GM12874 (cell line): ENCODE results near the gene DNAJC16.

Experiments
- TF ChIP-seq, protein P1 (sequence below): IDR thresholded peaks from 2 replicates; pipeline ENCODE4 v1.5.1; 2011; ENCODE audit warnings: low read depth, mild to moderate bottlenecking, control low read depth, low read length, moderate library complexity; ENCODE audit not compliant: insufficient read depth

DNAJC16 gene

DNA sequence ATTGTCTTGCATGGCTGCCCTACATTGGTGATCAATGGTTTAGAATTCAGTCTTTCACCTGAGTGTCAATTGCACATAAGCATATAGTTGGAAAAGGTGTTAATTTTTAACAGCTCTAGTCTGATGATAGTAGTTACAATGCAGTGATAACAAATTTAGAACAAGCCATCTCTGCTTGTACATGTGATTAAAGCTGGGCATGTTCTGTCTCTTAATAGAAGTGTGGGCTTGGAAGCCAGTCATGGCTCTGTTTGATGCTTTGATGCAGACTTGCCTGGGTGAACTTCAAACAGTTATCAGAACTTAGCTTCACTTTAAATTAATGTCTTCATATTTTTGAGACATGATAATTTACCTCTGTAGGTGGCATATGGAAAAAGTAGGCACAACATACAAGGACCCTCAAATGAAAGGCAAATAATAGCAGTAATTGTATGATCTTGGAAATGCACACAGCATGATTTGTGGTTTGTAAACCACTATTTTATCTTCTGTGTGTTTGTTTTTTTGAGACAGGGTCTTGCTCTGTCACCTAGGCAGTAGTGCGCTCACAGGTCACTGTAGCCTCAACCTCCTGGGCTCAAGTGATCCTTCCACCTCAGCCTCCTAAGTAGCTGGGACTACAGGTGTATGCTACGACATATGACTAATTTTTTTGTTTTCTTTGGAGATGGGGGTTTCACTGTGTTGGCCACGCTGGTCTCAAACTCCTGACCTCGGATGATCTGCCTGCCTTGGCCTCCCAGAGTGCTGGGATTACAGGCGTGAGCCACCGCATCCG is 94.4 kb downstream of the DNAJC16 start:
- TF ChIP-seq, protein P1, sequence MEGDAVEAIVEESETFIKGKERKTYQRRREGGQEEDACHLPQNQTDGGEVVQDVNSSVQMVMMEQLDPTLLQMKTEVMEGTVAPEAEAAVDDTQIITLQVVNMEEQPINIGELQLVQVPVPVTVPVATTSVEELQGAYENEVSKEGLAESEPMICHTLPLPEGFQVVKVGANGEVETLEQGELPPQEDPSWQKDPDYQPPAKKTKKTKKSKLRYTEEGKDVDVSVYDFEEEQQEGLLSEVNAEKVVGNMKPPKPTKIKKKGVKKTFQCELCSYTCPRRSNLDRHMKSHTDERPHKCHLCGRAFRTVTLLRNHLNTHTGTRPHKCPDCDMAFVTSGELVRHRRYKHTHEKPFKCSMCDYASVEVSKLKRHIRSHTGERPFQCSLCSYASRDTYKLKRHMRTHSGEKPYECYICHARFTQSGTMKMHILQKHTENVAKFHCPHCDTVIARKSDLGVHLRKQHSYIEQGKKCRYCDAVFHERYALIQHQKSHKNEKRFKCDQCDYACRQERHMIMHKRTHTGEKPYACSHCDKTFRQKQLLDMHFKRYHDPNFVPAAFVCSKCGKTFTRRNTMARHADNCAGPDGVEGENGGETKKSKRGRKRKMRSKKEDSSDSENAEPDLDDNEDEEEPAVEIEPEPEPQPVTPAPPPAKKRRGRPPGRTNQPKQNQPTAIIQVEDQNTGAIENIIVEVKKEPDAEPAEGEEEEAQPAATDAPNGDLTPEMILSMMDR, result no peak

- TF ChIP-seq, protein P1, result no peak
Observed at GRCh38 chr1:15621975-15622374, 95.3 kb downstream of the DNAJC16 start.

DNA sequence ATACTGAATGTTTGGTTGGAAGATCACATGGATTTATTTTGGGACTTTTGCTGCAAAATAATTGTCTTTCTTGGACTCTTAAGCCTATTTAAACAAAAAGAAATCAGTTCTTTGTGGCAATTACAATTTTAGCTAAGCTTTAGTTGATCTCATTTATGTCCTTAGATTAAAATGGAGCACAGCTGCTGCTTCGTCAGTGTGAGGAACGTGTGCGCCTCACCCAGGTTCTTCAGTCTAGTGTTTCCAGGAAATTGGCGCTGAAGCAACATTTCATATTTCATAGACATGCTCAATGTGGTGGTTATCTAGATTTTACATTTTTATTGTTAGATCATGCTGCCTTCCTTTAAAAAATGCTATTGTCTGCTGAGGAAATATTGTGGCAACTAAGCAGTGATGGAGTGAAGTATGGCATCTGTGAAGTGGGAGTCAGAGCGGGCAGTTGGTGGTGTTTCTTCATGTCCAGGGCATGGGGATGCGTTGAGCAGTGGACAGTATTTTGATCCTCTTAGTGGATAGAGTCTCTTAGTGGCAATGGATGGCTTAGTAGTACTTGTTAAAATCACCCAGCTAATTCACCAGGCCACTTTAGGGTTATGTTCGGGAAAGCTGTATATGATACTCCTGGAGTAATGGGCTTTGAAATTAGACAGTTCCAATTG is 96.2 kb downstream of the DNAJC16 start:
- TF ChIP-seq, protein P1, result no peak

DNA sequence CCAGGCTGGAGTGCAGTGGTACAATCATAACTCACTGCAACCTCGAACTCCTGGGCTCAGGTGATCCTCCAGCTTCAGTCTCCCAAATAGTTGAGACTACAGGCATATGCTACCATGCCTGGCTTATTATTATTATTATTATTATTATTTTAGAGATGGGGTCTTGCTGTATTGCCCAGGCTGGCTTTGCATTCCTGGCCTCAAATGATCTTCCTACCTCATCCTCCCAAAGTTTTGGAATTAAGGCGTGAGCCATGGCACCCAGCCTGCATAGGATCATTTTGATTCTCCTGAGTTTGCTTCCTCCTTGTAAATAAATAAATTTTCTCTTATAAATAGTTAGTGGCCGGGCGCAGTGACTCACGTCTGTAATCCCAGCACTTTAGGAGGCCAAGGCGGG is 96.8 kb downstream of the DNAJC16 start:
- TF ChIP-seq, protein P1, result no peak

- TF ChIP-seq, protein P1, result no peak
Observed at GRCh38 chr1:15624133-15624714, 97.6 kb downstream of the DNAJC16 start.

- TF ChIP-seq, protein P1, result no peak
Observed at GRCh38 chr1:15625056-15625917, 98.6 kb downstream of the DNAJC16 start.
